Measurements from ENCODE around the gene SARDH.

SARDH gene

DNA sequence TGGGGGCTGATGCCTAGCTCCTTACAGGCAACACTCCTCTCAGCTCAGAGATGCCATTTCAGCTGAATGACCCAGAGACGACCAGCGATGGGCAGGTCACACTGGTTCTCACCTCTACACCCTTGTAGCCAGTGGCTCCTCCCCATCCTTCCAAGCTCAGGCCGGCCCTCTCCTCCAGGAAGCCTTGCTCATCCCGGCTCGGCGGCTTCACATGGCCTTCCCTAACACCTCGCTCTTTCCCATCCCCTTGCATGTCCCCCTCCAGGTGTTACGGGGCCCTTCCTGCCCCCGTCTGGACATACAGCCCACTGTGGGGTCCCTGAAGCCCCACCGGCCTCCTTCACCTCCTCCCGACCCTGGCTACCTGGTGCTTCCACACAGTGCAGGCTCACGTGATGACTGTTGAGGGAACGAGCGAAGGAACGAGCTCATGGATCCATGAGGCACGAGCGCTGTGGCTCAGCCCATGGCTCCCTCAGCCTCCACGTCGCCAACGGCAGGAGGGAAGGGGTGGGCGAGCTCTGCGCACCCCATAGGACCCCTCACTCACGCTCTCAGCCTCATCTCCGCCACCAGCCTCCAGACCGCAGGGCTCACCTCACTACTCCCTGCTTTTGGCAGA, 45.7 kb downstream of the SARDH start:
- H3K4me3 ChIP-seq (ENCODE audit: low read depth, low read length), result no peak overlapping the region
- H3K27me3 ChIP-seq (ENCODE audit: insufficient read depth, low read depth, severe bottlenecking), result no peaks in the 10 kb centered on the region
- peaks cover 91% of the 10 kb centered on the region for H3K36me3 ChIP-seq
- DNase-seq, result no peak
- no peaks in the 10 kb centered on the region for H3K9me3 ChIP-seq (ENCODE audit: severe bottlenecking)
- TF ChIP-seq, protein P1, sequence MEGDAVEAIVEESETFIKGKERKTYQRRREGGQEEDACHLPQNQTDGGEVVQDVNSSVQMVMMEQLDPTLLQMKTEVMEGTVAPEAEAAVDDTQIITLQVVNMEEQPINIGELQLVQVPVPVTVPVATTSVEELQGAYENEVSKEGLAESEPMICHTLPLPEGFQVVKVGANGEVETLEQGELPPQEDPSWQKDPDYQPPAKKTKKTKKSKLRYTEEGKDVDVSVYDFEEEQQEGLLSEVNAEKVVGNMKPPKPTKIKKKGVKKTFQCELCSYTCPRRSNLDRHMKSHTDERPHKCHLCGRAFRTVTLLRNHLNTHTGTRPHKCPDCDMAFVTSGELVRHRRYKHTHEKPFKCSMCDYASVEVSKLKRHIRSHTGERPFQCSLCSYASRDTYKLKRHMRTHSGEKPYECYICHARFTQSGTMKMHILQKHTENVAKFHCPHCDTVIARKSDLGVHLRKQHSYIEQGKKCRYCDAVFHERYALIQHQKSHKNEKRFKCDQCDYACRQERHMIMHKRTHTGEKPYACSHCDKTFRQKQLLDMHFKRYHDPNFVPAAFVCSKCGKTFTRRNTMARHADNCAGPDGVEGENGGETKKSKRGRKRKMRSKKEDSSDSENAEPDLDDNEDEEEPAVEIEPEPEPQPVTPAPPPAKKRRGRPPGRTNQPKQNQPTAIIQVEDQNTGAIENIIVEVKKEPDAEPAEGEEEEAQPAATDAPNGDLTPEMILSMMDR (IDR thresholded peaks at IDR 0.05; ENCODE audit: low read depth, low read length), result no peak
- peak overlapping the region; percentile 30; the same call in 1 of the 2 replicates for H3K27ac ChIP-seq

DNA sequence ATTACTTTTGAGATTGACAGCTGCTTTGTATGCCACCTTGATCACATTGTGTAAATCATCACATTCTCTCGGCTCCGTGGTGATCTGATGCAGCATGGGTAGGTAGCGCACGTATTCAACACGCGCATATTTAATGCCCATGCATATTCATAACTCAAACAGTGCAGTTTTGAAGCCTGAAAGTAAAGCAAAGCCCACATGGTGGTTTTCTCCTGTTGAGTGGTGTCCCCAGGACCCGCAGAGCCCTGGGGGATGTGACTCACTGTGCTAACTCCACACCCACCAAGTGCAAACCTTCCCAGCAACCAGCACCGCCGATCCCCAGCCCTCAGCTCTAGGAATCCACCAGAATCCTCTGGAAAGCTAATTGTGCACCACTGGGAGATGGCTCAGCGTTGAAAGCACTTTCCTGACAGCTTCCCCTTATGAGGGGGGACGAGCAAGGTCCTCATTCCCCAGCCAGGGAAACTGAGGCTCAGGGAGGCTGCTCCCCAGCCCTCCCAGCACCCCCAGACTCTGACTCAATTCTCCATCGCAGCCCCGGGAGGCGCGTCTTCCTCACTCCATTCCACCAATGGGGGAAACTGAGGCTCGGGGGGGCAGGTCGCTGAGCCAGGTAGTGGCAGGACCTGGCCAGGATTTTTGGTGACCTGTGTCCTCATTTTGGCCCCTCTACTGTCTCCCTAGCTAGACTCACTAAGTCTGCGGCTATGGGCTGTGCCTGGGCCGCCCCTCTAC, 46.4 kb downstream of the SARDH start:
- H3K27me3 ChIP-seq (ENCODE audit: insufficient read depth, low read depth, severe bottlenecking), result no peaks in the 10 kb centered on the region
- DNase-seq, result no peak
- H3K27ac ChIP-seq, result no peak overlapping the region; the same call in 1 of the 2 replicates
- peaks cover 93% of the 10 kb centered on the region for H3K36me3 ChIP-seq
- TF ChIP-seq, protein P1 (IDR thresholded peaks at IDR 0.05; ENCODE audit: low read depth, low read length), result no peak
- H3K9me3 ChIP-seq (ENCODE audit: severe bottlenecking), result no peaks in the 10 kb centered on the region
- H3K4me3 ChIP-seq (ENCODE audit: low read depth, low read length), result no peak overlapping the region

DNA sequence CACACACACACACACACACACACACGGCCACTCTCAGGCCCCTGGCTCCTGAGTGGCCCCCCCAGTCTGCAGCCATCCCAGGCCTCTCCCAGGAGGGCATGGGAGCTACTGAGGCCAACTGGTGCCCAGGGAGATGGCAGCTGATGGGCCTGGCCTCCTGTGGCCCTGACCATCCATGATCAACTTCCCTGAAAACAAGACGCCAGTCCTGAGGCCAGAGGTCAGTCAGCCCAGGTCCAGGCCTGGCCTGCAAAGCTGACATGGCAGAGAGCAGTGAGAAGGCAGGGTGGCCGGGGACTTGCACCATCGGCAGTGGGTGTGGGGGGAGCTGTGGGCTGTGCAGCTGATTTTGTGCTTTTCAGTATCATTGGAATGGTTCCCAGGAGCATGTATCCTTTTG, 47.0 kb downstream of the SARDH start:
- H3K27ac ChIP-seq, result no peak overlapping the region; the same call in 1 of the 2 replicates
- no peaks in the 10 kb centered on the region for H3K9me3 ChIP-seq (ENCODE audit: severe bottlenecking)
- no peak for DNase-seq
- no peak overlapping the region for H3K4me3 ChIP-seq (ENCODE audit: low read depth, low read length)
- H3K36me3 ChIP-seq, result peaks cover 93% of the 10 kb centered on the region
- TF ChIP-seq, protein P1 (IDR thresholded peaks at IDR 0.05; ENCODE audit: low read depth, low read length), result no peak
- H3K27me3 ChIP-seq (ENCODE audit: insufficient read depth, low read depth, severe bottlenecking), result no peaks in the 10 kb centered on the region

DNA sequence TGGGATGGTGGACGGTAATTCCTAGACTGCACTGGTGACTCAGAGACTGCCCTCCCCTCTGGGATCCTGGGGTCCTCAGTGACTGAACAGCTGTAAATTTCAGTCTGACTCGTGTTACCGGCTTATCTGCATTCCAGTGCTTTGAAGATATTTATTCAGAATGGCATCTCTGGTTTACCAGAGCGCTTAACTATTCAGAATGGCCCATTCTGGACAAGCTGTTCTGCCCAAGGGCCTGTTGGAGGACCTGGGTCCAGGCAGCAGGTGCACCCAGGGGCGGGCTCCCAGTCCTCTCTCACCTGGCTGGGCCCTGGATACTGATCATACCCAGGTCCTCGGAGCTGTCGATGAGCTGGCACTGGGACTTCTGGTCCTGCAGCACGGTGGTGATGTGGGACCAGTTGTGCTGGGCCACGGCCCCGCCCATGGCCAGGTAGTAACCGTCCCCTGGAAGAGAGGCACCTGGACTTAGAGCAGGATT, 48.0 kb downstream of the SARDH start:
- Histone ChIP-seq H3K4me3 (ENCODE audit: low read depth, low read length) (no peak overlapping the region), H3K9me3 (ENCODE audit: severe bottlenecking) (no peaks in the 10 kb centered on the region), H3K36me3 (peaks cover 94% of the 10 kb centered on the region), H3K27me3 (ENCODE audit: insufficient read depth, low read depth, severe bottlenecking) (no peaks in the 10 kb centered on the region), H3K27ac (no peak overlapping the region)
- no peak for DNase-seq
- TF ChIP-seq, protein P1 (IDR thresholded peaks at IDR 0.05; ENCODE audit: low read depth, low read length), result no peak

DNA sequence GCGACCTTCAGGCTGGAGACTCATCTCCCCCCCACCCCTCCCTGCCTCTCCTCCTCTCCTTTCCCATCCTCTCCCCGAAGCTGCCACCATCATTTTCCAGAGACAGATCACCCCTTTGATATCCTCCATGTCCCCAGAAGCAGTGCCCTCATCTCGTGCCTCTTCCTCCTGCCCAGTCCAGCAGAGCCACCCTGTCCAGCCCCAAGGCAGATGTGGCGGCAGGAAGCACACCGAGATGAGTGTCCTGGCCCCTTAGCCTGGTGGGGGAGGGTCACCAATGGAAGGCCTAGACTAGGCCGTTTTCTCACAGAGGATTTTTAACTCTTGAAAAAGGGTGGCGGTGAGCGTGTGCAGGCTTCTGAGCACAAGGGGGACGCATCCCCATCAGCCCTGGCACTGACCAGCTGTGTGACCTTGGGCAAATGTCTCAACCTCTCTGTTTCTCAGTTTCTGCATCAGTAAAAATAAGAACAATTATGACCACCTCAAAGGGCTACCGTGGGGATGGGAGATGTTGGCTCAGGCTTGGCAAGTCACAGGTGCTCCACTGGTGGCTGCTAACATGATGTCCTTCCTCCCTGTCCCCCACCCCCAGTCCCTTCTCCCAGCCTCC, 48.9 kb downstream of the SARDH start:
- peaks cover 94% of the 10 kb centered on the region for H3K36me3 ChIP-seq
- TF ChIP-seq, protein P1 (IDR thresholded peaks at IDR 0.05; ENCODE audit: low read depth, low read length), result no peak
- DNase-seq, result no peak
- no peaks in the 10 kb centered on the region for H3K27me3 ChIP-seq (ENCODE audit: insufficient read depth, low read depth, severe bottlenecking)
- H3K27ac ChIP-seq, result no peak overlapping the region; the same call in 1 of the 2 replicates
- H3K4me3 ChIP-seq (ENCODE audit: low read depth, low read length), result no peak overlapping the region
- H3K9me3 ChIP-seq (ENCODE audit: severe bottlenecking), result no peaks in the 10 kb centered on the region

Measured in WERI-Rb-1 (cell line).